Caco-2 (cell line): ENCODE measurements around the gene JMJD8. TPM values are rescaled to one million over a fixed set of nuclear protein-coding genes. Genes with fewer than 3 reads are reported as not detected.

ENCODE experiments used
- BruUV-seq: library from RNA; stranded (reverse); fragments of 400-500 nt; replicated peaks from 2 replicates; lab custom pipeline; 2021; lab: Mats Ljungman, UMichigan
- CTCF ChIA-PET: fragments of 300-600 bp; sonication (Branson Sonifier 250); formaldehyde crosslinking; loops from one replicate; lab custom pipeline; 2022; ENCODE audit warnings: antibody characterized with exemption; lab: Charles Lee
- POLR2A ChIA-PET: fragments of 300-600 bp; sonication (Branson Sonifier 250); formaldehyde crosslinking; loops from one replicate; lab custom pipeline; 2022; ENCODE audit warnings: antibody characterized with exemption; lab: Charles Lee
- DNase-seq, 2 experiments: peaks; one replicate each; pipeline versions ENCODE4 v3.0.0 to v3.0.0-alpha.2; 2020 to 2022
- H3K27me3 ChIP-seq: replicated peaks from 2 replicates; pipeline ENCODE4 v1.6.0; 2011; ENCODE audit warnings: low read length; ENCODE audit not compliant: control insufficient read depth, insufficient read depth
- H3K36me3 ChIP-seq: 2 replicates; pipeline ENCODE4 v1.5.1; 2011; ENCODE audit warnings: low read length; ENCODE audit not compliant: control insufficient read depth, insufficient read depth
- H3K4me1 ChIP-seq: fragments of 250-450 bp; sonication (Bioruptor Pico); 2 replicates; pipeline ENCODE4 v1.5.1; 2020; ENCODE audit warnings: mild to moderate bottlenecking
- H3K4me3 ChIP-seq: 2 replicates; pipeline ENCODE4 v1.5.1; 2011; ENCODE audit warnings: low read depth, mild to moderate bottlenecking, control low read depth, low read length
- H3K9me3 ChIP-seq: fragments of 250-450 bp; sonication (Bioruptor Pico); 2 replicates; pipeline ENCODE4 v1.5.1; 2020; ENCODE audit warnings: mild to moderate bottlenecking, moderate library complexity
- H3K27ac Mint-ChIP-seq: one replicate; pipeline ENCODE4 v1.8.0; 2022; ENCODE audit warnings: mixed read lengths; ENCODE audit not compliant: unreplicated experiment
- H3K27me3 Mint-ChIP-seq: one replicate; pipeline ENCODE4 v1.8.0; 2022; ENCODE audit warnings: mixed read lengths; ENCODE audit not compliant: insufficient read depth, unreplicated experiment
- H3K36me3 Mint-ChIP-seq: one replicate; pipeline ENCODE4 v1.8.0; 2022; ENCODE audit warnings: mild to moderate bottlenecking, mixed read lengths; ENCODE audit not compliant: insufficient read depth, unreplicated experiment
- H3K4me1 Mint-ChIP-seq: one replicate; pipeline ENCODE4 v1.8.0; 2022; ENCODE audit warnings: low read depth, mixed read lengths; ENCODE audit not compliant: unreplicated experiment
- H3K4me3 Mint-ChIP-seq: one replicate; pipeline ENCODE4 v1.8.0; 2022; ENCODE audit warnings: mild to moderate bottlenecking, moderate library complexity, mixed read lengths; ENCODE audit not compliant: unreplicated experiment
- H3K9me3 Mint-ChIP-seq: one replicate; pipeline ENCODE4 v1.8.0; 2022; ENCODE audit warnings: mixed read lengths; ENCODE audit not compliant: unreplicated experiment
- intact Hi-C: fragments of 100-400 bp; cut with micrococcal nuclease; formaldehyde crosslinking; loops from one replicate; pipeline ENCODE4 v1.10.0; 2022; ENCODE audit not compliant: unreplicated experiment
- total RNA-seq: library from RNA; stranded (reverse); gene quantifications from 2 replicates; pipeline ENCODE4 v1.2.3, GENCODE V29; 2022
- TF ChIP-seq, protein P1 (sequence below), 2 experiments: fragments of 200-600 bp in 1 of 2; IDR thresholded peaks; 1 replicate in 1 of 2; 2 replicates in 1 of 2; pipeline versions ENCODE4 v1.5.1 to v1.8.0; 2011 to 2022; ENCODE audit warnings: antibody characterized with exemption in 1 of 2, control low read depth in 1 of 2, inconsistent platforms in 1 of 2, low read depth in 1 of 2, low read length in 1 of 2, mild to moderate bottlenecking in 1 of 2, moderate library complexity in 1 of 2; ENCODE audit not compliant: insufficient read depth in 1 of 2, severe bottlenecking in 1 of 2, unreplicated experiment in 1 of 2

The JMJD8 gene
- total RNA-seq, 1 experiment from 2014 or later, result 52.4 TPM

DNA sequence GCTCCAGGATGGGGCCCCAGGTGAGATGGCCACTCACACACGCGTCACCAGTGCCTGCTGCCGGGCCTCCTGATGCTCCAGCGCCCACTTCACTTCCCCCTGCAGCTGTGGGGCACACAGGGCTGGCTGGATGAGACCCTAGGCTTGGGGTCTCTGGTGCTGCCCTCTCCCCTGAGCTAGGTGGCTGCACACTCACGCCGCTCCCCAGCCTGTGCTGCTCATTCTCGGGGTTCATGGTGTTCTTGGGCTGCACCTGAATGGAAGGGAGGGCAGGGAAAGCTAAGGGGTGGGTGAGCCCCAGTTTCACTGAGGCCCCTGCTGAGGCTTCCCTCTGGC, 40.9 kb upstream of the JMJD8 start:
- TF ChIP-seq, protein P1, sequence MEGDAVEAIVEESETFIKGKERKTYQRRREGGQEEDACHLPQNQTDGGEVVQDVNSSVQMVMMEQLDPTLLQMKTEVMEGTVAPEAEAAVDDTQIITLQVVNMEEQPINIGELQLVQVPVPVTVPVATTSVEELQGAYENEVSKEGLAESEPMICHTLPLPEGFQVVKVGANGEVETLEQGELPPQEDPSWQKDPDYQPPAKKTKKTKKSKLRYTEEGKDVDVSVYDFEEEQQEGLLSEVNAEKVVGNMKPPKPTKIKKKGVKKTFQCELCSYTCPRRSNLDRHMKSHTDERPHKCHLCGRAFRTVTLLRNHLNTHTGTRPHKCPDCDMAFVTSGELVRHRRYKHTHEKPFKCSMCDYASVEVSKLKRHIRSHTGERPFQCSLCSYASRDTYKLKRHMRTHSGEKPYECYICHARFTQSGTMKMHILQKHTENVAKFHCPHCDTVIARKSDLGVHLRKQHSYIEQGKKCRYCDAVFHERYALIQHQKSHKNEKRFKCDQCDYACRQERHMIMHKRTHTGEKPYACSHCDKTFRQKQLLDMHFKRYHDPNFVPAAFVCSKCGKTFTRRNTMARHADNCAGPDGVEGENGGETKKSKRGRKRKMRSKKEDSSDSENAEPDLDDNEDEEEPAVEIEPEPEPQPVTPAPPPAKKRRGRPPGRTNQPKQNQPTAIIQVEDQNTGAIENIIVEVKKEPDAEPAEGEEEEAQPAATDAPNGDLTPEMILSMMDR (IDR thresholded peaks at IDR 0.05; ENCODE audit: insufficient read depth in 1 of 2, low read depth in 1 of 2, low read length in 1 of 2, severe bottlenecking in 1 of 2, unreplicated experiment in 1 of 2), result no peak
- Mint-ChIP-seq H3K27me3 (no peaks in the 10 kb centered on the region), H3K4me1 (no peaks in the 10 kb centered on the region), H3K27ac (no peak overlapping the region), H3K4me3 (no peak overlapping the region), H3K9me3 (no peaks in the 10 kb centered on the region), H3K36me3 (peaks cover 11% of the 10 kb centered on the region)
- intact Hi-C loops, result no loop called here
- POLR2A ChIA-PET, result no interaction called here
- Histone ChIP-seq H3K4me3 (no peak overlapping the region), H3K9me3 (no peaks in the 10 kb centered on the region), H3K4me1 (peaks cover 13% of the 10 kb centered on the region), H3K27me3 (no peaks in the 10 kb centered on the region), H3K36me3 (no peaks in the 10 kb centered on the region)
- BruUV-seq, result no TSS peak
- CTCF ChIA-PET, result interaction anchor here (0.6 to 1.0 kb wide), 3 partner anchors 9 to 76 kb away, joined by 3 to 12 read pairs (median 3); no protein-coding TSS in a partner anchor
- no peak for DNase-seq

DNA sequence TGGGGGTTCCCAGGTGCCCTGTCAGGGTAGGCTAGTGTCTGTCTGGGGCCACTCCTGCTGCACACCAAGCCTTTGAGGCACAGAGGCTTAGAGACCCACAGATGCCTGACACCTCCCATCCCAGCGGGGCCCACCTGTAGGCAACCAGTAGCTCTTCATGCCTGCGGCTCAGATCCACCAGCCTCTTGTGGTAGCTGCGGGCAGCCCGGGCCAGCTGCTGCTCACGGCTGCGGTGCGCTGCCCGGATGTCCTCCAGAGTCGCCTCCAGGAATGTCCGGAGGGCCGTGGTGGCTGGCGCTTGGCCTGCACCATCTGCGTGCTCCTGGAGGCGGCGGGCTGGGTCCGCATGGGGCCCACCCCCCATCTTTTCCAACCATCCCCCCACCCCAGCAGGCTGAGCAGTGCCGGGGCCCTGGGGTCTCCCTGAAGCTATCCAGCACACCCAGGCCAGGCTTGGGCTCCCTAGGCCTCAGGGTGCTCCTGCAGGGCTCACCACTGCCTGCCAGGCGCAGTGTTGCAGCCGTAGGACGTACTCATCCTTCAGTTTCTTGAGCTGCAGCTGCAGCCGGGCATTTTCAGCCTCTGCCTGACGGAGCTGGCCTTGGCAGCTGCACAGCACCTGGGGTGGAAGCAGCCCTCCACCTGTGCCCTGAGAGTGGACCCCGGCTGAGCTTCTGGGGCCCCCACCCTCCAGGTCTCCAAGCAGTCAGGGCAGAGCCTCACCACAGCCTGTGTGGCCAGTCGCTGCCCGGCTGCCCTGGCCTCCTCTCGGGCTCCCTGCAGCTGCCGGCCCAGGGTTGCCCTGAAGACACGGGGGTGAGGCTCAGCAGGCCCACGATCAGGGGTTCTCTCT, 40.3 kb upstream of the JMJD8 start:
- Mint-ChIP-seq H3K9me3 (no peaks in the 10 kb centered on the region), H3K27ac (no peak overlapping the region), H3K36me3 (peaks cover 8% of the 10 kb centered on the region), H3K4me3 (no peak overlapping the region), H3K27me3 (no peaks in the 10 kb centered on the region), H3K4me1 (no peaks in the 10 kb centered on the region)
- Histone ChIP-seq H3K4me3 (no peak overlapping the region), H3K36me3 (no peaks in the 10 kb centered on the region), H3K27me3 (no peaks in the 10 kb centered on the region), H3K4me1 (peaks cover 17% of the 10 kb centered on the region), H3K9me3 (no peaks in the 10 kb centered on the region)
- no peak for DNase-seq
- intact Hi-C loops, result no loop called here
- BruUV-seq, result no TSS peak
- CTCF ChIA-PET, result interaction anchor here (0.6 to 1.0 kb wide), 4 partner anchors 8 to 76 kb away, joined by 3 to 12 read pairs (median 4); no protein-coding TSS in a partner anchor
- TF ChIP-seq, protein P1 (IDR thresholded peaks at IDR 0.05; ENCODE audit: insufficient read depth in 1 of 2, low read depth in 1 of 2, low read length in 1 of 2, severe bottlenecking in 1 of 2, unreplicated experiment in 1 of 2), result no peak
- POLR2A ChIA-PET, result no interaction called here

GRCh38 chr16:723695-724094, 39.6 kb upstream of the JMJD8 start:
- Mint-ChIP-seq H3K27ac (no peak overlapping the region), H3K9me3 (no peaks in the 10 kb centered on the region), H3K36me3 (peaks cover 6% of the 10 kb centered on the region), H3K4me3 (no peak overlapping the region), H3K4me1 (no peaks in the 10 kb centered on the region), H3K27me3 (no peaks in the 10 kb centered on the region)
- no peak for DNase-seq
- Histone ChIP-seq H3K4me1 (peaks cover 24% of the 10 kb centered on the region), H3K4me3 (no peak overlapping the region), H3K36me3 (no peaks in the 10 kb centered on the region), H3K27me3 (no peaks in the 10 kb centered on the region), H3K9me3 (no peaks in the 10 kb centered on the region)
- TF ChIP-seq, protein P1 (IDR thresholded peaks at IDR 0.05; ENCODE audit: insufficient read depth in 1 of 2, low read depth in 1 of 2, low read length in 1 of 2, severe bottlenecking in 1 of 2, unreplicated experiment in 1 of 2), result no peak
- POLR2A ChIA-PET, result no interaction called here
- CTCF ChIA-PET, result interaction anchor here (0.7 kb wide), 1 partner anchor 9 kb away, joined by 4 read pairs; no protein-coding TSS in a partner anchor
- no TSS peak for BruUV-seq
- intact Hi-C loops, result no loop called here
